Mucosa of descending colon (tissue), 3 donors: ENCODE data around the gene ACVR1B. TPM values are rescaled to one million over a fixed set of nuclear protein-coding genes. Genes with fewer than 3 reads are reported as not detected.
A peak's percentile ranks its signal among the peaks of the same experiment; 100 is the strongest.

Source experiments
- ATAC-seq: fragments of 200-7000 bp; cut with Tn5 transposase; one replicate; pipeline ENCODE4 v1.9.1; 2020; ENCODE audit warnings: mild to moderate bottlenecking, moderate library complexity
- DNase-seq, 3 donors: peaks; one replicate each; pipeline ENCODE4 v3.0.0-alpha.2; 2020
- H3K36me3 ChIP-seq: fragments of 200-600 bp; one replicate; pipeline ENCODE4 v1.8.0; 2021; ENCODE audit warnings: low read depth, mild to moderate bottlenecking
- H3K4me1 ChIP-seq: fragments of 200-600 bp; one replicate; pipeline ENCODE4 v1.8.0; 2021; ENCODE audit warnings: low read depth, mild to moderate bottlenecking
- H3K4me3 ChIP-seq: fragments of 200-600 bp; one replicate; pipeline ENCODE4 v1.8.0; 2021; ENCODE audit warnings: mild to moderate bottlenecking
- H3K9me3 ChIP-seq: fragments of 200-600 bp; one replicate; pipeline ENCODE4 v1.8.0; 2021; ENCODE audit warnings: mild to moderate bottlenecking
- CTCF ChIP-seq: fragments of 200-600 bp; IDR thresholded peaks from one replicate; pipeline ENCODE4 v1.8.0; 2022; ENCODE audit warnings: antibody characterized with exemption, mild to moderate bottlenecking
- intact Hi-C, 2 donors: fragments of 100-400 bp; cut with DNase I in 1 of 2; cut with micrococcal nuclease in 1 of 2; formaldehyde crosslinking; loops; one replicate each; pipeline versions ENCODE4 v1.11.0 to v1.11.1; 2022; cut with DNase I, micrococcal nuclease
- total RNA-seq, 3 donors: library from RNA; stranded (reverse); fragmentation: NEBNext Ultra II Directional in 2 of 3; extraction: Animal tissue kit (Norgen Biotek cat#: 25700) in 2 of 3; gene quantifications; one replicate each; pipeline versions ENCODE4 v1.2.1 to v1.2.4, GENCODE V29; 2021 to 2023
- donor health status: DM: no; HTN: no; CAD: no; lungs with moderate emphysema.
- donor health status: DM: no; HTN: no; CAD: no.
- donor health status: DM: no; HTN: yes; CAD: no.

ACVR1B gene
- total RNA-seq, 3 donors from 2014 or later = 42.4 to 95.7 (median 77.3) TPM

GRCh38 chr12:51921017-51921725 is 30.3 kb upstream of the ACVR1B start:
- ATAC-seq (no peak), DNase-seq (no peak)
- Histone ChIP-seq H3K9me3 (no peaks in the 10 kb centered on the region), H3K4me3 (no peak overlapping the region), H3K36me3 (no peaks in the 10 kb centered on the region), H3K4me1 (peaks cover 15% of the 10 kb centered on the region)
- no peak for TF ChIP-seq CTCF
- intact Hi-C loops = no loop called here

GRCh38 chr12:51922146-51922545 is 29.4 kb upstream of the ACVR1B start:
- H3K4me3 ChIP-seq = no peak overlapping the region
- TF ChIP-seq CTCF = no peak
- ATAC-seq (no peak), DNase-seq (peak in 1 of 3 donors; percentile 33)
- peaks cover 15% of the 10 kb centered on the region for H3K4me1 ChIP-seq
- intact Hi-C loops = no loop called here
- no peaks in the 10 kb centered on the region for H3K36me3 ChIP-seq
- no peaks in the 10 kb centered on the region for H3K9me3 ChIP-seq

GRCh38 chr12:51922762-51923505 is 28.6 kb upstream of the ACVR1B start:
- intact Hi-C loops = no loop called here
- H3K4me3 ChIP-seq = no peak overlapping the region
- peaks cover 15% of the 10 kb centered on the region for H3K4me1 ChIP-seq
- no peaks in the 10 kb centered on the region for H3K9me3 ChIP-seq
- ATAC-seq (peak; percentile 80), DNase-seq (peak in 2 of 3 donors; percentile 50 to 70)
- TF ChIP-seq CTCF = no peak
- H3K36me3 ChIP-seq = no peaks in the 10 kb centered on the region

- TF ChIP-seq CTCF = peak; percentile 81
- Histone ChIP-seq H3K4me1 (peaks cover 15% of the 10 kb centered on the region), H3K9me3 (no peaks in the 10 kb centered on the region), H3K36me3 (no peaks in the 10 kb centered on the region), H3K4me3 (no peak overlapping the region)
- peak; percentile 80 for ATAC-seq
- intact Hi-C loops = no loop called here
- DNase-seq = peak; percentile 77 to 86 (median 82)
These were observed 27.8 kb upstream of the ACVR1B start for GRCh38 chr12:51923506-51924365.

- H3K9me3 ChIP-seq = no peaks in the 10 kb centered on the region
- H3K36me3 ChIP-seq = no peaks in the 10 kb centered on the region
- no peak for TF ChIP-seq CTCF
- H3K4me3 ChIP-seq = no peak overlapping the region
- DNase-seq (no peak), ATAC-seq (no peak)
- intact Hi-C loops = loop anchor here in 1 of 2 donors (5.0 kb wide), 1 partner anchor 58 kb away; no protein-coding TSS in a partner anchor
- peaks cover 15% of the 10 kb centered on the region for H3K4me1 ChIP-seq
These were observed 26.8 kb upstream of the ACVR1B start for GRCh38 chr12:51924551-51925319.
